ENCODE results near the gene RSRC1. TPM values are rescaled to one million over a fixed set of nuclear protein-coding genes. Genes with fewer than 3 reads are reported as not detected.
"Not testable (repeated sequence)": the region's sequence is repeated elsewhere in the genome, so short reads cannot be mapped to it uniquely, and the experiment has no call there.

Gene RSRC1
- polyA plus RNA-seq, 6 donors from 2014 or later = 36.5 to 50.2 (median 42.7) TPM

- no peak overlapping the region for H3K4me3 Mint-ChIP-seq
- H3K27me3 Mint-ChIP-seq = no peaks in the 10 kb centered on the region
- ATAC-seq (ENCODE audit: low read depth in 2 of 2) (no peak), DNase-seq (no peak)
- peaks cover 0 to 10% (median 0%) of the 10 kb centered on the region in 3 donors for H3K4me1 Mint-ChIP-seq
- H3K9me3 Mint-ChIP-seq = peaks cover 0 to 11% (median 0%) of the 10 kb centered on the region in 7 donors
- H3K27ac Mint-ChIP-seq = no peak overlapping the region
- H3K36me3 Mint-ChIP-seq = peaks cover 0 to 8% of the 10 kb centered on the region in 2 donors
Measured at GRCh38 chr3:158381262-158381868, 271.5 kb downstream of the RSRC1 start.

GRCh38 chr3:158382479-158382878 lies 272.6 kb downstream of the RSRC1 start:
- H3K9me3 Mint-ChIP-seq = peaks cover 0 to 11% (median 0%) of the 10 kb centered on the region in 7 donors
- ATAC-seq (ENCODE audit: low read depth in 2 of 2) (no peak), DNase-seq (no peak)
- no peak overlapping the region for H3K4me3 Mint-ChIP-seq
- peak overlapping the region in 1 of 6 donors; percentile 34 for H3K27ac Mint-ChIP-seq
- no peaks in the 10 kb centered on the region for H3K27me3 Mint-ChIP-seq
- peaks cover 0 to 8% of the 10 kb centered on the region in 2 donors for H3K36me3 Mint-ChIP-seq
- peaks cover 0 to 10% (median 0%) of the 10 kb centered on the region in 3 donors for H3K4me1 Mint-ChIP-seq

- ATAC-seq (ENCODE audit: low read depth in 2 of 2) (no peak), DNase-seq (no peak)
- Mint-ChIP-seq H3K36me3 (peaks cover 0 to under 1% of the 10 kb centered on the region in 2 donors), H3K9me3 (peaks cover 0 to 4% (median 0%) of the 10 kb centered on the region in 7 donors), H3K4me1 (peaks cover 0 to 3% (median 0%) of the 10 kb centered on the region in 3 donors), H3K27me3 (no peaks in the 10 kb centered on the region), H3K4me3 (no peak overlapping the region), H3K27ac (peak overlapping the region in 1 of 6 donors; percentile 37)
Measured at GRCh38 chr3:158384019-158384418, 274.1 kb downstream of the RSRC1 start.

GRCh38 chr3:158395421-158395820 lies 285.5 kb downstream of the RSRC1 start:
- Mint-ChIP-seq H3K4me3 (no peak overlapping the region), H3K4me1 (no peaks in the 10 kb centered on the region), H3K27ac (no peak overlapping the region), H3K36me3 (peaks cover 21 to 29% of the 10 kb centered on the region in 2 donors), H3K27me3 (no peaks in the 10 kb centered on the region), H3K9me3 (peaks cover 9 to 33% (median 26%) of the 10 kb centered on the region in 7 donors)
- DNase-seq = no peak
- no peak for ATAC-seq (ENCODE audit: low read depth in 2 of 2)

GRCh38 chr3:158402590-158402989 lies 292.7 kb downstream of the RSRC1 start:
- H3K36me3 Mint-ChIP-seq = no peaks in the 10 kb centered on the region
- H3K4me1 Mint-ChIP-seq = no peaks in the 10 kb centered on the region
- DNase-seq (no peak), ATAC-seq (ENCODE audit: low read depth in 2 of 2) (no peak)
- H3K9me3 Mint-ChIP-seq = no peaks in the 10 kb centered on the region
- no peaks in the 10 kb centered on the region for H3K27me3 Mint-ChIP-seq
- no peak overlapping the region for H3K27ac Mint-ChIP-seq
- H3K4me3 Mint-ChIP-seq = no peak overlapping the region

DNA sequence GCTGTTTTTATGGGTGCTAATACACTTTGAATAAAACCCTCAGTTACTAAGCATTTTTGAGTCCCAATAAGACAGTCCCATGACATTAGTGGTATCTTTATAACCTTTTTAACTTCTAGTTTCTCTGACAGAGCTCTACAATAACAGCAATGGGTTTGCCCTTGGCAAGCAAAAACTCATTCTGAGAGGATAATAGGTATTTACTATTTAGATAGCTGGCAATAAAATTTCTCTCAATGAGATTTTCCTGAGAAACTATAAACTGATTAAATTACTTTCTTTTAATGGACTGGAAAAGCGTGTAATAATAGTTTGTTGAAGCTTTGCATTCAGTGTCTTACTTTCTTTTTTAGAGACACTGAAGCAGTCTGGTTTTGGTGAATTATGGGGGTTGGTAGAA lies 293.1 kb downstream of the RSRC1 start:
- H3K4me1 Mint-ChIP-seq = no peaks in the 10 kb centered on the region
- no peaks in the 10 kb centered on the region for H3K9me3 Mint-ChIP-seq
- DNase-seq (no peak), ATAC-seq (ENCODE audit: low read depth in 2 of 2) (no peak)
- H3K27me3 Mint-ChIP-seq = no peaks in the 10 kb centered on the region
- H3K36me3 Mint-ChIP-seq = no peaks in the 10 kb centered on the region
- no peak overlapping the region for H3K27ac Mint-ChIP-seq
- no peak overlapping the region for H3K4me3 Mint-ChIP-seq

DNA sequence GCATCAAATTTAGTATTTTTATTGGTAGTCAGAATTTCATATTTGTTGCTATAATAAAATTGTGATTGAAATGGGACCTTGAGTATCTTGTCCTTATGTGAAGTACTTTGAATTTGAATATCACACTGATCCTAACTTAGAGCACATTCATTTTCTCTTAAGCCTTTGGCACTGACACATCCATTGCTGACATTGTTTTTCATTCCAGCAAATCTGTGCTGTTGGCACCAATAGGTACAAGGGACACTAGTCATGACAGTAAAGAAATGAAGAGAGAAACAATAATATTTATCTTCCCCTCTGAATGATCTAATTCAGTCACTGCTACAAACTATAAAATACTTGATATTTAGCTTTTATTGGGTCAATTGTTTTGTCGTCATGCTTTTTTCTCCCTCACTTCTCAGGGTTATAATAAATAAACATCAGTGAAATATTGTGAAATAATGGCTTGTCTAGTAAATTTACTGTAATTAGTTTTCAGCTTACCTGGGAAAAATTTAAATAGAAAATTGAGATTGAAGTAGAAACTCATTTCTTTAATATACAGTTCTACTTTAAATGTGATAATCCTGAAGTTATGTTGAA lies 294.3 kb downstream of the RSRC1 start:
- DNase-seq (no peak), ATAC-seq (ENCODE audit: low read depth in 2 of 2) (no peak)
- no peaks in the 10 kb centered on the region for H3K4me1 Mint-ChIP-seq
- no peak overlapping the region for H3K27ac Mint-ChIP-seq
- no peaks in the 10 kb centered on the region for H3K27me3 Mint-ChIP-seq
- no peak overlapping the region for H3K4me3 Mint-ChIP-seq
- no peaks in the 10 kb centered on the region for H3K9me3 Mint-ChIP-seq
- no peaks in the 10 kb centered on the region for H3K36me3 Mint-ChIP-seq

DNA sequence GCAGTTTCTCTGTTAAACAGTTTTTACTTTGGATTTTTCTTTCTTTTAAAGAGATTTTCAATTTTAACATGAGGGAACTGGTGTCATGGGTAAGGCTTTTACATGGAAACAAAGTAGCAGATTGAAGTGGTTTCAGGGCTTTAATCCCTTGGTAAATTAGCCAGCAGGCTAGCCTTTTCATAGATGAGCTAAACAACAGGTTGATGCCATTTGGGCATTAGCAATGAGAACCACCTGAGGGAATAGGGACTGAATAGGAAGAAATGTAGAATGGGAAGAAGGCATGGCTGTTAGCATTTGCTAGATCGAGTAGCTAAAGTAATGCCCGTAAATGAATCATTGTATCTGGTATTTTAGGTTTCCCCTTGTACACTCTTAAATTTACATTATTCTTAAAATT lies 295.6 kb downstream of the RSRC1 start:
- no peak overlapping the region for H3K4me3 Mint-ChIP-seq
- no peaks in the 10 kb centered on the region for H3K36me3 Mint-ChIP-seq
- H3K4me1 Mint-ChIP-seq = no peaks in the 10 kb centered on the region
- no peak for ATAC-seq (ENCODE audit: low read depth in 2 of 2)
- DNase-seq = no peak
- H3K27me3 Mint-ChIP-seq = no peaks in the 10 kb centered on the region
- H3K27ac Mint-ChIP-seq = peak overlapping the region in 1 of 6 donors; percentile 49
- peaks cover 0 to 2% (median 0%) of the 10 kb centered on the region in 7 donors for H3K9me3 Mint-ChIP-seq

DNA sequence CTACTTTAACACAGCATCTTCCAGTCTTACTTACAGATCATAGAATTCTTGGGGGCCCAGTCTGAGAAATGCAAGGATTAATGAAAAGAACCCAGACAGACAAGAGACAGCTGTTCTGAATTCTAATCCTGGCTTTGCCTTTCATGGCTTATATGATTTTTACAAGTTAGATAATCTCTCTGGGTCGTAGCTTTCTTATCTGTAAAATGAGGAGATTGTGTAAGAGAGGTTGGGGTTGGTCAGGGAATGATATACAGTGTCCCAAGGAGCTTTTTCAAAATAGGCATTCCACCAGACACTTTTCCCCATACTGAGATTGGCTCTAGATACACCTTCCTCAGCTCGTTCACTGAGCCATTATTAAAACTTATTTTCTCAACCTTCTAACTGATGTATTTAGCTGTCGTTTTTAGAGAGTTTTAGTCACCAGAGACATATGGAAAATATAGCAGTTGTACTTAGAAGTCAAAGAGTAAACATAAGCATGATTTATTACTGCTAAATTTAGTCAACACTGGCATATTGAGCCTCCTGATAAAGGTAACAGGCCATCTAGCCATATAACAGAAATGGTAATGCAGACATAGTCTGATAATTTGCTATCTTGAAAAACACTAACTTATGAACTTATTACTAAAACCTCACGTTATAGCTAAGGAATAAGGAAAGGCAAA lies 298.1 kb downstream of the RSRC1 start:
- Mint-ChIP-seq H3K4me3 (no peak overlapping the region), H3K27ac (peak overlapping the region in 1 of 6 donors; percentile 2), H3K36me3 (peaks cover 4 to 14% of the 10 kb centered on the region in 2 donors), H3K9me3 (peaks cover 0 to 15% (median 7%) of the 10 kb centered on the region in 7 donors), H3K27me3 (no peaks in the 10 kb centered on the region), H3K4me1 (no peaks in the 10 kb centered on the region)
- DNase-seq (no peak), ATAC-seq (ENCODE audit: low read depth in 2 of 2) (no peak)

DNA sequence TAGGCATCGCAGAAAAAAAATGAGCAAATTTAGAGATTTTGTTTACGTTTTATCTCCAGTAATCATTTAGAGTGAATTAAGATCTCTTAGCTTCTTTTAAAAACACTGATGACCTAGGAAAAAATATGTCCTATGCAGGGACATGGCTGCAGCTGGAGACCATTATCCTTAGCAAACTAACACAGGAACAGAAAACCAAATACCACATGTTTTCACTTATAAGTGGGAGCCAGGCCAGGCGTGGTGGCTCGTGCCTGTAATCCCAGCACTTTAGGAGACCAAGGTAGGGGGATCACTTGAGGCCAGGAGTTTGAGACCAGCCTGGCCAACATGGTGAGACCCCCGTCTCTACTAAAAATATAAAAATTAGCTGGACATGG lies 298.6 kb downstream of the RSRC1 start:
- not testable (repeated sequence) for H3K27ac Mint-ChIP-seq; H3K4me3 Mint-ChIP-seq; H3K27me3 Mint-ChIP-seq; ATAC-seq (ENCODE audit: low read depth in 2 of 2); DNase-seq; H3K4me1 Mint-ChIP-seq
- peaks cover 7 to 18% of the 10 kb centered on the region in 2 donors for H3K36me3 Mint-ChIP-seq
- H3K9me3 Mint-ChIP-seq = peaks cover 0 to 21% (median 10%) of the 10 kb centered on the region in 7 donors

DNA sequence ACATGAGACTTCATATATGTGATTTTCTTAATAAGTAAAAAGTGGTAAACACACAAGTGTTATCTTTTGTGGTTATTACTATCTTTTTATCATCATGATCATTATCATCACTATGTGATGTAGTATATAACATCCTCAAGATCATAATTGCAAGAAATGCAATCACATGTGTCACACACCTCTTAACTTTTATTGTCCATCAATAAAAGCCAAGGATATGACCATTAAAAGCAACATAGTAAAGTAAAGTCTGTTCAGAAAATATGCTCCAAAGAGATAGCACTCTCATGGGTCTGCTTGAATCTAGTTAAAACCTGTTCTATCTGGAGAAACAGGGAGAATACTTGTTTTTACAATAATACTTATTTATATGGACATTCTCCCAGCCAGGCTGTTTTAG lies 308.1 kb downstream of the RSRC1 start:
- Mint-ChIP-seq H3K36me3 (peaks cover 3 to 7% of the 10 kb centered on the region in 2 donors), H3K4me3 (no peak overlapping the region), H3K27ac (no peak overlapping the region), H3K4me1 (peaks cover 0 to 6% (median 4%) of the 10 kb centered on the region in 3 donors), H3K27me3 (no peaks in the 10 kb centered on the region), H3K9me3 (peaks cover 0 to 12% (median 5%) of the 10 kb centered on the region in 7 donors)
- no peak for ATAC-seq (ENCODE audit: low read depth in 2 of 2)
- DNase-seq = no peak

DNA sequence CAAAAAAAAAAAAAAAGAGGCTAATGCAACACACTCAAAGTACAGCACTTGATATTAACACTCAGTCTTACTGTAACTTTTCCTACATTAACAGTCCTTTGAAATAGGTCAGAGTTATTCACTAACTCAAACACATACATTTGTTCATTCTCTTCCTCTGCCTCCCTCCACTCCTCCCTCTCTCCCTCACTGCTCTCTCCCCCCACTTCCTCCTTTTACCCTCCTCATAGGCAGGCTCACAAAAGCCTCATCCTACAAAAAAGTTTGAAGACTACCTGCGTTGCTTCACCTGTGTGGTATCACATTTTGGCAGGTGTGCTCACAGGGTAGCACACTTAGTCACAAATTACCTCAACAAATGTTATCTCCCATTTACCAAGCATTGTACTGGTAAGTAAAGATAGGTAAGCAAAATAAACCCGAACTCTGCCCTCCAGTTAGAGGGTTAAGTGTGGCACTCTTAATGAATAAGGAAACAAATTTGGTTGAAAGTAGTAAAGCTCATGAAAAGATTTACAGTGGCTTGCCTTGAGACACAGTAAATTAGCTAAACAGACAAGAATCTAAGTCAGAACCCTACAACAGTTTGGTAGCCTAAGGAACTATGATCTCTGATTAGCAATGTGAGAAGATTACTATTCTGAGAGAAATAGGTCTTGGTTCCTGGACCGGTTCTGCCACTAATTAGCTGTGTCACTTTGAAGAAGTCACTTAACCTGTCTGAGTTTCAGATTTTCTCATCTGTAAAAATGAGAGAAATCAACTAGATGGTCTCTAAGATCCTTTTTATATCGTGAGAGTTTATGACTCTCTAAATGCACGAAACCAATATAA lies 310.1 kb downstream of the RSRC1 start:
- H3K4me1 Mint-ChIP-seq = peaks cover 0 to 6% (median 4%) of the 10 kb centered on the region in 3 donors
- peaks cover 0 to 7% (median 0%) of the 10 kb centered on the region in 7 donors for H3K9me3 Mint-ChIP-seq
- peak overlapping the region in 2 of 6 donors; percentile 18 to 96 for H3K27ac Mint-ChIP-seq
- H3K27me3 Mint-ChIP-seq = no peaks in the 10 kb centered on the region
- peaks cover 0 to 4% of the 10 kb centered on the region in 2 donors for H3K36me3 Mint-ChIP-seq
- H3K4me3 Mint-ChIP-seq = peak overlapping the region in 1 of 8 donors; percentile 42
- ATAC-seq (ENCODE audit: low read depth in 2 of 2) (no peak), DNase-seq (no peak)

All from naive B cell (primary cell).